Osteocyte (in vitro differentiated cells): Measurements from ENCODE around the gene HDHD3. TPM values are rescaled to one million over a fixed set of nuclear protein-coding genes. Genes with fewer than 3 reads are reported as not detected.

Experiments used
- DNase-seq: peaks from one replicate; pipeline ENCODE4 v3.0.0; 2021; ENCODE audit warnings: mixed read lengths; ENCODE audit not compliant: unreplicated experiment; ENCODE audit errors: extremely low spot score
- H3K27ac Mint-ChIP-seq: one replicate; pipeline ENCODE4 v1.8.0; 2021; ENCODE audit warnings: mild to moderate bottlenecking, mixed read lengths; ENCODE audit not compliant: unreplicated experiment
- H3K27me3 Mint-ChIP-seq: one replicate; pipeline ENCODE4 v1.8.0; 2021; ENCODE audit warnings: mixed read lengths; ENCODE audit not compliant: unreplicated experiment
- H3K36me3 Mint-ChIP-seq: one replicate; pipeline ENCODE4 v1.8.0; 2021; ENCODE audit warnings: mixed read lengths; ENCODE audit not compliant: unreplicated experiment
- H3K4me1 Mint-ChIP-seq: one replicate; pipeline ENCODE4 v1.8.0; 2021; ENCODE audit warnings: mixed read lengths; ENCODE audit not compliant: unreplicated experiment
- H3K4me3 Mint-ChIP-seq: one replicate; pipeline ENCODE4 v1.8.0; 2021; ENCODE audit warnings: mild to moderate bottlenecking, moderate library complexity, mixed read lengths; ENCODE audit not compliant: unreplicated experiment
- H3K9me3 Mint-ChIP-seq: one replicate; pipeline ENCODE4 v1.8.0; 2021; ENCODE audit warnings: mixed read lengths; ENCODE audit not compliant: unreplicated experiment
- total RNA-seq: library from RNA; stranded (reverse); gene quantifications from 2 replicates; pipeline ENCODE4 v1.2.1, GENCODE V29; 2021
- TF ChIP-seq, protein P1 (sequence below): fragments of 200-600 bp; sonication (generic); IDR thresholded peaks from 2 replicates; pipeline ENCODE4 v1.5.0; 2021; ENCODE audit warnings: antibody characterized with exemption, mild to moderate bottlenecking, moderate library complexity

Gene HDHD3
- total RNA-seq, 1 donor from 2014 or later, result 12.7 TPM

DNA sequence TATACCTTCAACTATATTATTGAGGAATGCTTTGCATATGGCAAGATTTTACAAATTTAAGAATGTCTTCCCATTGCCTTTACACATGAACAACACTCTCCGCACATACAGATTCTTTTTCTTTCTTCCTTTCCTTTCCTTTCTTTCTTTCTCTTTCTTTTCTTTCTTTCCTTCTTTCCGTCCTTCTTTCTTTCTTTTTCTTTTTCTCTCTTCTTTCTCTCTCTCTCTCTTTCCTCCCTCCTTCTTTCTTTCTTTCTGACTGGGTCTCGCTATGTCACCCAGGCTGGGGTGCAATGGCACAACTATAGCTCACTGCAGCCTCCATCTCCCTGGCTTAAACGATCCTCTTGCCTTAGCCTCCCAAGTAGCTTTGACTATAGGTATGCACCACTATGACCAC, 50.6 kb downstream of the HDHD3 start:
- TF ChIP-seq, protein P1, sequence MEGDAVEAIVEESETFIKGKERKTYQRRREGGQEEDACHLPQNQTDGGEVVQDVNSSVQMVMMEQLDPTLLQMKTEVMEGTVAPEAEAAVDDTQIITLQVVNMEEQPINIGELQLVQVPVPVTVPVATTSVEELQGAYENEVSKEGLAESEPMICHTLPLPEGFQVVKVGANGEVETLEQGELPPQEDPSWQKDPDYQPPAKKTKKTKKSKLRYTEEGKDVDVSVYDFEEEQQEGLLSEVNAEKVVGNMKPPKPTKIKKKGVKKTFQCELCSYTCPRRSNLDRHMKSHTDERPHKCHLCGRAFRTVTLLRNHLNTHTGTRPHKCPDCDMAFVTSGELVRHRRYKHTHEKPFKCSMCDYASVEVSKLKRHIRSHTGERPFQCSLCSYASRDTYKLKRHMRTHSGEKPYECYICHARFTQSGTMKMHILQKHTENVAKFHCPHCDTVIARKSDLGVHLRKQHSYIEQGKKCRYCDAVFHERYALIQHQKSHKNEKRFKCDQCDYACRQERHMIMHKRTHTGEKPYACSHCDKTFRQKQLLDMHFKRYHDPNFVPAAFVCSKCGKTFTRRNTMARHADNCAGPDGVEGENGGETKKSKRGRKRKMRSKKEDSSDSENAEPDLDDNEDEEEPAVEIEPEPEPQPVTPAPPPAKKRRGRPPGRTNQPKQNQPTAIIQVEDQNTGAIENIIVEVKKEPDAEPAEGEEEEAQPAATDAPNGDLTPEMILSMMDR, result no peak
- Mint-ChIP-seq H3K4me3 (no peak overlapping the region), H3K27me3 (peaks cover 18% of the 10 kb centered on the region), H3K36me3 (no peaks in the 10 kb centered on the region), H3K9me3 (no peaks in the 10 kb centered on the region), H3K4me1 (no peaks in the 10 kb centered on the region), H3K27ac (no peak overlapping the region)
- DNase-seq, result no peak

Other genes with a start within 250 kb of the HDHD3 start
- gene SLC31A2, start 226.0 kb downstream of the HDHD3 start, total RNA-seq, result 3.3 and 3.9 TPM in 2 replicates
- gene FKBP15, start 155.7 kb downstream of the HDHD3 start, total RNA-seq, result 30.8 and 31.9 TPM in 2 replicates
- gene SLC31A1, start 155.4 kb downstream of the HDHD3 start, total RNA-seq, result 22.1 and 22.4 TPM in 2 replicates
- 26.3 and 28.2 TPM in 2 replicates for gene CDC26, start 101.4 kb downstream of the HDHD3 start, total RNA-seq
- gene PRPF4, start 101.3 kb downstream of the HDHD3 start, total RNA-seq, result 21.0 and 22.0 TPM in 2 replicates
- gene RNF183, start 73.6 kb downstream of the HDHD3 start, total RNA-seq, result not detected in 2 replicates
- gene WDR31, start 36.7 kb downstream of the HDHD3 start, total RNA-seq, result 2.2 and 3.4 TPM in 2 replicates
- not detected in 2 replicates for gene BSPRY, start 27.4 kb downstream of the HDHD3 start, total RNA-seq
- 26.2 and 27.4 TPM in 2 replicates for gene ALAD, start 24.3 kb upstream of the HDHD3 start, total RNA-seq
- 32.0 and 35.5 TPM in 2 replicates for gene POLE3, start 33.7 kb upstream of the HDHD3 start, total RNA-seq
- 0.43 and 0.55 TPM in 2 replicates for gene C9orf43, start 33.8 kb upstream of the HDHD3 start, total RNA-seq
- gene RGS3, start 86.7 kb upstream of the HDHD3 start, total RNA-seq, result 53.8 and 67.8 TPM in 2 replicates